H1 (cell line): ENCODE data around the gene OR4D11. TPM values are rescaled to one million over a fixed set of nuclear protein-coding genes. Genes with fewer than 3 reads are reported as not detected.

ENCODE experiments used
- CTCF ChIA-PET: fragments of 300-600 bp; sonication (Branson Sonifier 250); formaldehyde crosslinking; loops from one replicate; lab custom pipeline; 2021; ENCODE audit not compliant: partially characterized antibody; lab: Charles Lee
- POLR2A ChIA-PET: fragments of 300-600 bp; sonication (Branson Sonifier 250); formaldehyde crosslinking; loops from one replicate; lab custom pipeline; 2021; ENCODE audit warnings: inconsistent platforms; ENCODE audit not compliant: partially characterized antibody; lab: Charles Lee
- DNase-seq, 2 experiments: peaks; one replicate each; pipeline versions ENCODE4 v3.0.0 to v3.0.0-alpha.2; 2010 to 2022; ENCODE audit warnings: low spot score in 2 of 2, low read depth in 1 of 2, mixed read lengths in 1 of 2
- FAIRE-seq: peaks from 2 replicates; lab custom pipeline; 2011; peaks lifted over from hg19 to GRCh38; lab: Jason Lieb, UNC
- H2AFZ ChIP-seq: 2 replicates; pipeline ENCODE4 v1.8.1; 2012; ENCODE audit warnings: low read length, inconsistent platforms
- H2AK5ac ChIP-seq: 2 replicates; pipeline ENCODE4 v1.6.1; 2013; ENCODE audit warnings: low read depth, low read length
- H2BK120ac ChIP-seq: replicated peaks from 2 replicates; pipeline ENCODE3; 2013; ENCODE audit warnings: low read depth, low read length, inconsistent platforms
- H2BK12ac ChIP-seq: 2 replicates; pipeline ENCODE4 v1.6.1; 2013; ENCODE audit warnings: low read depth, low read length
- H2BK15ac ChIP-seq: 2 replicates; pipeline ENCODE4 v1.6.1; 2013; ENCODE audit warnings: low read length
- H2BK20ac ChIP-seq: 2 replicates; pipeline ENCODE4 v1.6.1; 2013; ENCODE audit warnings: low read length
- H2BK5ac ChIP-seq: 2 replicates; pipeline ENCODE4 v1.6.1; 2013; ENCODE audit warnings: low read depth, low read length
- H3K14ac ChIP-seq: 2 replicates; pipeline ENCODE4 v1.6.1; 2013; ENCODE audit warnings: inconsistent platforms; ENCODE audit not compliant: insufficient read length
- H3K18ac ChIP-seq: 2 replicates; pipeline ENCODE4 v1.6.1; 2013; ENCODE audit warnings: low read length; ENCODE audit errors: extremely low read depth
- H3K23ac ChIP-seq: 2 replicates; pipeline ENCODE4 v1.6.1; 2013; ENCODE audit warnings: inconsistent platforms; ENCODE audit not compliant: insufficient read length
- H3K23me2 ChIP-seq: 2 replicates; pipeline ENCODE4 v1.6.1; 2013; ENCODE audit warnings: low read depth, low read length
- H3K27ac ChIP-seq: 2 replicates; pipeline ENCODE4 v1.6.1; 2011; ENCODE audit warnings: low read depth, low read length, inconsistent platforms
- H3K27me3 ChIP-seq, 4 experiments: replicated peaks in 1 of 4; 1 replicate in 1 of 4; 2 replicates in 3 of 4; pipeline versions ENCODE4 v1.6.1 to v1.8.1; 2011 to 2013; ENCODE audit warnings: low read length in 3 of 4, mild to moderate bottlenecking in 3 of 4, inconsistent platforms in 2 of 4, mixed read lengths in 2 of 4, moderate library complexity in 1 of 4; ENCODE audit not compliant: control insufficient read depth in 3 of 4, insufficient read depth in 3 of 4; ENCODE audit errors: extremely low read depth in 1 of 4
- H3K36me3 ChIP-seq, 4 experiments: 2 replicates each; pipeline versions ENCODE4 v1.6.1 to v1.8.1; 2011 to 2013; ENCODE audit warnings: mild to moderate bottlenecking in 4 of 4, low read length in 3 of 4, moderate library complexity in 2 of 4, control low read depth in 1 of 4, inconsistent platforms in 1 of 4; ENCODE audit not compliant: insufficient read depth in 4 of 4, control insufficient read depth in 2 of 4
- H3K4ac ChIP-seq: replicated peaks from 2 replicates; pipeline ENCODE3; 2013; ENCODE audit warnings: low read length, low read depth, mixed read lengths, inconsistent platforms; ENCODE audit not compliant: insufficient read length
- H3K4me1 ChIP-seq, 4 experiments: replicated peaks in 1 of 4; 1 replicate in 1 of 4; 2 replicates in 3 of 4; pipeline versions ENCODE4 v1.6.1 to v1.8.1; 2011 to 2013; ENCODE audit warnings: low read length in 3 of 4, inconsistent platforms in 2 of 4, mixed read lengths in 1 of 4; ENCODE audit not compliant: insufficient read depth in 4 of 4, control insufficient read depth in 3 of 4
- H3K4me2 ChIP-seq, 2 experiments: 2 replicates each; pipeline versions ENCODE4 v1.6.1 to v1.8.1; 2011 to 2013; ENCODE audit warnings: low read depth in 2 of 2, low read length in 2 of 2, control low read depth in 1 of 2, inconsistent platforms in 1 of 2, mild to moderate bottlenecking in 1 of 2; ENCODE audit not compliant: insufficient read depth in 1 of 2
- H3K4me3 ChIP-seq, 4 experiments: fragments of 200-600, 300-600 bp in 1 of 4; sonication (generic), shearing (Covaris generic), sonication (Bioruptor Twin) in 1 of 4; 2 replicates each; pipeline versions ENCODE4 v1.5.1 to v1.8.1; 2011 to 2016; ENCODE audit warnings: low read length in 4 of 4, low read depth in 3 of 4, control low read depth in 2 of 4, inconsistent platforms in 2 of 4, mild to moderate bottlenecking in 2 of 4, mixed read lengths in 1 of 4, moderate library complexity in 1 of 4; ENCODE audit not compliant: insufficient read depth in 2 of 4; ENCODE audit errors: extremely low read depth in 1 of 4
- H3K56ac ChIP-seq: replicated peaks from 2 replicates; pipeline ENCODE3; 2013; ENCODE audit warnings: low read depth, mild to moderate bottlenecking, mixed read lengths, low read length, inconsistent platforms; ENCODE audit not compliant: insufficient read length
- H3K79me1 ChIP-seq: 2 replicates; pipeline ENCODE4 v1.6.1; 2013; ENCODE audit warnings: low read depth, low read length, control low read depth
- H3K79me2 ChIP-seq, 2 experiments: 2 replicates each; pipeline versions ENCODE4 v1.6.1 to v1.8.1; 2012 to 2013; ENCODE audit warnings: low read length in 2 of 2, mild to moderate bottlenecking in 2 of 2, inconsistent platforms in 1 of 2; ENCODE audit not compliant: insufficient read depth in 2 of 2, control insufficient read depth in 1 of 2
- H3K9ac ChIP-seq, 4 experiments: replicated peaks in 1 of 4; 1 replicate in 1 of 4; 2 replicates in 3 of 4; pipeline versions ENCODE4 v1.6.1 to v1.8.1; 2011 to 2013; ENCODE audit warnings: low read depth in 3 of 4, low read length in 3 of 4, control low read depth in 2 of 4, mild to moderate bottlenecking in 2 of 4, moderate library complexity in 2 of 4, inconsistent platforms in 1 of 4; ENCODE audit errors: extremely low read depth in 1 of 4
- H3K9me3 ChIP-seq, 2 experiments: 2 replicates each; pipeline versions ENCODE4 v1.6.1 to v1.8.1; 2012 to 2013; ENCODE audit warnings: mild to moderate bottlenecking in 2 of 2, moderate library complexity in 2 of 2, control low read depth in 1 of 2, inconsistent platforms in 1 of 2, low read depth in 1 of 2, low read length in 1 of 2, mixed read lengths in 1 of 2; ENCODE audit not compliant: insufficient read depth in 2 of 2
- H4K20me1 ChIP-seq, 2 experiments: replicated peaks in 1 of 2; 2 replicates each; pipeline versions ENCODE3 to v1.8.1; 2011 to 2013; ENCODE audit warnings: inconsistent platforms in 2 of 2, low read length in 2 of 2, mild to moderate bottlenecking in 1 of 2; ENCODE audit not compliant: insufficient read depth in 2 of 2, control insufficient read depth in 1 of 2
- H4K5ac ChIP-seq: 2 replicates; pipeline ENCODE4 v1.6.1; 2013; ENCODE audit warnings: low read length, low read depth, mixed read lengths, inconsistent platforms; ENCODE audit not compliant: insufficient read length
- H4K8ac ChIP-seq: 2 replicates; pipeline ENCODE4 v1.8.0; 2013; ENCODE audit warnings: mild to moderate bottlenecking, moderate library complexity, low read length, inconsistent platforms; ENCODE audit not compliant: insufficient read depth; ENCODE audit errors: extremely low read depth
- H4K91ac ChIP-seq: replicated peaks from 2 replicates; pipeline ENCODE3; 2013; ENCODE audit warnings: low read length, mixed read lengths, inconsistent platforms; ENCODE audit not compliant: insufficient read length
- ASH2L ChIP-seq: fragments of 200-600, 300-600 bp; sonication (generic); IDR thresholded peaks from one replicate; pipeline ENCODE4 v1.7.1; 2017; ENCODE audit warnings: low read length
- CHD1 ChIP-seq: IDR thresholded peaks from 2 replicates; pipeline ENCODE4 v1.6.1; 2012; ENCODE audit warnings: low read depth, low read length, improper control_type of control experiment
- CREB1 ChIP-seq: IDR thresholded peaks from 2 replicates; pipeline ENCODE4 v1.6.1; 2012; ENCODE audit warnings: inconsistent platforms
- EGR1 ChIP-seq: IDR thresholded peaks from 2 replicates; pipeline ENCODE4 v1.6.1; 2011; ENCODE audit warnings: low read depth, low read length, borderline replicate concordance
- EZH2 ChIP-seq: fragments of 200-600 bp; sonication (generic); IDR thresholded peaks from 2 replicates; pipeline ENCODE4 v1.7.1; 2012; ENCODE audit warnings: low read depth, mild to moderate bottlenecking, moderate library complexity, low read length, inconsistent platforms; ENCODE audit not compliant: severe bottlenecking
- FOSL1 ChIP-seq: IDR thresholded peaks from 2 replicates; pipeline ENCODE4 v1.6.1; 2011; ENCODE audit warnings: mild to moderate bottlenecking, low read depth, low read length, moderate library complexity; ENCODE audit not compliant: insufficient read depth
- JUND ChIP-seq: IDR thresholded peaks from 2 replicates; pipeline ENCODE4 v1.6.1; 2011; ENCODE audit warnings: mild to moderate bottlenecking, improper control_type of control experiment, low read length
- KDM1A ChIP-seq: fragments of 200-600, 300-600 bp; sonication (generic); IDR thresholded peaks from 2 replicates; pipeline ENCODE4 v1.7.1; 2016; ENCODE audit warnings: mild to moderate bottlenecking, low read length, borderline replicate concordance
- RBBP5 ChIP-seq: IDR thresholded peaks from 2 replicates; pipeline ENCODE4 v1.7.1; 2012; ENCODE audit warnings: low read depth, mild to moderate bottlenecking, inconsistent platforms, low read length, moderate library complexity, borderline replicate concordance
- TAF1 ChIP-seq: IDR thresholded peaks from 2 replicates; pipeline ENCODE4 v1.6.1; 2011; ENCODE audit warnings: mild to moderate bottlenecking, low read depth, low read length
- YY1 ChIP-seq: IDR thresholded peaks from 2 replicates; pipeline ENCODE4 v1.6.1; 2011; ENCODE audit warnings: low read depth, mild to moderate bottlenecking, low read length
- WGBS, 2 experiments: shearing (Covaris generic) in 1 of 2; methylation state at CpG; one replicate each; pipeline versions ENCODE4 v1.1.6 to v1.1.7; 2013 to 2015; ENCODE audit warnings: low lambda C conversion rate in 2 of 2, mixed read lengths in 2 of 2, inconsistent platforms in 1 of 2, low coverage in 1 of 2, missing lambda C conversion rate in 1 of 2; ENCODE audit not compliant: insufficient replicate concordance in 2 of 2, insufficient coverage in 1 of 2, insufficient read length in 1 of 2; ENCODE audit errors: extremely low coverage in 1 of 2, missing lambda C conversion rate in 1 of 2; 5-methylcytosine and 5-hydroxymethylcytosine counted together
- polyA plus RNA-seq, 7 experiments: library from polyadenylated mRNA; depleted of rRNA in 3 of 7; stranded (reverse) in 5 of 7; unstranded in 2 of 7; fragments of >200 nt in 5 of 7; fragments of 200-250 nt in 2 of 7; gene quantifications; 1 replicate in 5 of 7; 2 replicates in 1 of 7; 4 replicates in 1 of 7; pipeline versions ENCODE4 v1.2.1 to v1.2.3, GENCODE V29; 2011 to 2013; ENCODE audit warnings: missing spikeins in 2 of 7, mixed read lengths in 2 of 7
- total RNA-seq: library from RNA; stranded (reverse); fragmentation: NEBNext Ultra II Directional; extraction: Animal tissue kit (Norgen Biotek cat#: 25700); gene quantifications from 2 replicates; pipeline ENCODE4 v1.2.1, GENCODE V29; 2021
- TF ChIP-seq, protein P1 (sequence below), 3 experiments: IDR thresholded peaks; 1 replicate in 2 of 3; 2 replicates in 1 of 3; pipeline versions ENCODE4 v1.5.1 to v1.6.1; 2011; ENCODE audit warnings: low read length in 3 of 3, mild to moderate bottlenecking in 3 of 3, inconsistent platforms in 2 of 3, low read depth in 1 of 3, moderate library complexity in 1 of 3; ENCODE audit not compliant: insufficient read depth in 1 of 3; ENCODE audit errors: control extremely low read depth in 1 of 3

The OR4D11 gene
- total and polyA plus RNA-seq, 2 of the 8 experiments (the other 6 are each of a cell fraction or from before 2014, with no cell fraction given): not detected

DNA sequence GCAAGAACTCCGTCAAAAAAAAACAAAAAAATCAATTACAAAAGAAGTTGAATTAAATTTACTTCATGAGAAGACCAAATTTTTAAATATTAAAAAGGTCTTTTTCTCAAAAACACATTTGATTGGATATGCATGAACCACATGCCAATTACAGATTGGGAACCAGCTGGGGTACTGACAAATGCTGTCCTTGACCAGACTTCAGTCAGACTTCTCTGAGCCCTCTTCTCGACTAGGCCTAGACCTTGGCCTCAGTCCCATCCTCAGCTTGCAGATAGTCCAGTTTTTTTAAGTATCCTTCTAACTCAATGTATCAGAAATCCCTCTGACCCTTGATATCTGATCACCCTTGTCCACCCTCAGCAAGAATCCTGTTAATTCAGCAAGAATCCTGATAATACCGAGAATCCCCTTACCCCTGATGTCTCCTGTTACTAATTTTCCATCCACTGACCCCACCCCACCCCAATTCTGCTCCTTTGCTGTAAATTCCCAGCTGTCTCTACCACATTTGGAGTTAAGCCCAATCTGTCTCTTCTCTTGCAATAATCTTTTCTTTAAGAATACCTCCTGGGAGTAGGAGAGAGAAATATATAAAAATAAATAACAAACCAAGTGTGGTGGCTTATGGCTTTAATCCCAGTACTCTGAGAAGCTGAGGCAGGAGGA lies 38.9 kb downstream of the OR4D11 start:
- FAIRE-seq (no peak), DNase-seq (no peak)
- no peak overlapping the region for H3K4ac ChIP-seq
- no peak overlapping the region for H3K4me2 ChIP-seq
- H2BK12ac ChIP-seq: no peak overlapping the region
- peaks cover 0 to 2% (median 0%) of the 10 kb centered on the region in 4 experiments; a peak in 2 of 7 replicates for H3K4me1 ChIP-seq
- H2BK15ac ChIP-seq: no peak overlapping the region
- no peak overlapping the region for H2BK120ac ChIP-seq
- POLR2A ChIA-PET: no interaction called here
- no peaks in the 10 kb centered on the region for H3K27me3 ChIP-seq
- H3K27ac ChIP-seq: no peak overlapping the region
- H2AFZ ChIP-seq: no peak overlapping the region
- no peak overlapping the region for H4K5ac ChIP-seq
- H3K23ac ChIP-seq: no peak overlapping the region
- no peaks in the 10 kb centered on the region for H3K79me2 ChIP-seq
- 92% methylated on average over 3 of the region's 3 CpGs; no CpG with 5 or more reads in 1 of the 2 experiments for WGBS, 2 experiments
- no peak overlapping the region for H2AK5ac ChIP-seq
- no peaks in the 10 kb centered on the region for H3K79me1 ChIP-seq
- no peaks in the 10 kb centered on the region for H3K9me3 ChIP-seq
- no peaks in the 10 kb centered on the region for H4K20me1 ChIP-seq
- H4K8ac ChIP-seq: no peak overlapping the region
- H3K36me3 ChIP-seq: no peaks in the 10 kb centered on the region
- H3K14ac ChIP-seq: no peak overlapping the region
- H3K4me3 ChIP-seq: no peak overlapping the region
- H3K23me2 ChIP-seq: no peaks in the 10 kb centered on the region
- CTCF ChIA-PET: interaction anchor here (0.6 to 1.2 kb wide), 4 partner anchors 10 to 279 kb away, joined by 3 to 4 read pairs (median 3); no protein-coding TSS in a partner anchor
- no peak overlapping the region for H2BK20ac ChIP-seq
- H3K18ac ChIP-seq: no peak overlapping the region
- H3K56ac ChIP-seq: no peak overlapping the region
- no peak overlapping the region for H4K91ac ChIP-seq
- H3K9ac ChIP-seq: no peak overlapping the region
- no peak overlapping the region for H2BK5ac ChIP-seq
- no peak for TF ChIP-seq CHD1
- TF ChIP-seq CREB1: no peak
- TF ChIP-seq JUND: no peak
- no peak for TF ChIP-seq YY1
- TF ChIP-seq, protein P1, sequence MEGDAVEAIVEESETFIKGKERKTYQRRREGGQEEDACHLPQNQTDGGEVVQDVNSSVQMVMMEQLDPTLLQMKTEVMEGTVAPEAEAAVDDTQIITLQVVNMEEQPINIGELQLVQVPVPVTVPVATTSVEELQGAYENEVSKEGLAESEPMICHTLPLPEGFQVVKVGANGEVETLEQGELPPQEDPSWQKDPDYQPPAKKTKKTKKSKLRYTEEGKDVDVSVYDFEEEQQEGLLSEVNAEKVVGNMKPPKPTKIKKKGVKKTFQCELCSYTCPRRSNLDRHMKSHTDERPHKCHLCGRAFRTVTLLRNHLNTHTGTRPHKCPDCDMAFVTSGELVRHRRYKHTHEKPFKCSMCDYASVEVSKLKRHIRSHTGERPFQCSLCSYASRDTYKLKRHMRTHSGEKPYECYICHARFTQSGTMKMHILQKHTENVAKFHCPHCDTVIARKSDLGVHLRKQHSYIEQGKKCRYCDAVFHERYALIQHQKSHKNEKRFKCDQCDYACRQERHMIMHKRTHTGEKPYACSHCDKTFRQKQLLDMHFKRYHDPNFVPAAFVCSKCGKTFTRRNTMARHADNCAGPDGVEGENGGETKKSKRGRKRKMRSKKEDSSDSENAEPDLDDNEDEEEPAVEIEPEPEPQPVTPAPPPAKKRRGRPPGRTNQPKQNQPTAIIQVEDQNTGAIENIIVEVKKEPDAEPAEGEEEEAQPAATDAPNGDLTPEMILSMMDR (IDR thresholded peaks at IDR 0.05; ENCODE audit: control extremely low read depth in 1 of 3, insufficient read depth in 1 of 3, low read depth in 1 of 3, low read length in 3 of 3): no peak
- TF ChIP-seq ASH2L: no peak
- no peak for TF ChIP-seq EGR1
- TF ChIP-seq TAF1: no peak
- TF ChIP-seq EZH2: no peak
- no peak for TF ChIP-seq RBBP5
- TF ChIP-seq KDM1A: no peak
- TF ChIP-seq FOSL1: no peak
